Endothelial cell of umbilical vein (primary cell): ENCODE results near the gene RFK. TPM values are rescaled to one million over a fixed set of nuclear protein-coding genes. Genes with fewer than 3 reads are reported as not detected.

ENCODE experiments used
- BruUV-seq: library from RNA; stranded (reverse); fragments of 400-500 nt; replicated peaks from 2 replicates; lab custom pipeline; 2021; lab: Mats Ljungman, UMichigan
- CTCF ChIA-PET: fragments of 300-600, 350-600 bp; sonication (Branson Sonifier 250); formaldehyde crosslinking; loops from one replicate; lab custom pipeline; 2021; ENCODE audit warnings: antibody characterized with exemption, inconsistent platforms; lab: Charles Lee
- POLR2A ChIA-PET: fragments of 300-600, 350-600 bp; sonication (Branson Sonifier 250); formaldehyde crosslinking; loops from one replicate; lab custom pipeline; 2021; ENCODE audit warnings: antibody characterized with exemption, inconsistent platforms; lab: Charles Lee
- DNase-seq: peaks from one replicate; pipeline ENCODE4 v3.0.0-alpha.2; 2011; ENCODE audit warnings: low read depth, low spot score
- FAIRE-seq: peaks from 2 replicates; lab custom pipeline; 2011; peaks lifted over from hg19 to GRCh38; lab: Jason Lieb, UNC
- H2AFZ ChIP-seq: 2 replicates; pipeline ENCODE4 v1.6.0; 2012; ENCODE audit warnings: low read depth, low read length, control low read depth, inconsistent platforms
- H3K27ac ChIP-seq: 2 replicates; pipeline ENCODE4 v1.5.1; 2011; ENCODE audit warnings: low read depth, mild to moderate bottlenecking, control low read depth, low read length, moderate library complexity; ENCODE audit not compliant: insufficient read depth
- H3K27me3 ChIP-seq, 2 experiments: 2 replicates each; pipeline versions ENCODE4 v1.6.0 to v1.6.1; 2011; ENCODE audit warnings: low read length in 2 of 2, mixed read lengths in 1 of 2; ENCODE audit not compliant: control insufficient read depth in 2 of 2, insufficient read depth in 2 of 2
- H3K36me3 ChIP-seq, 2 experiments: 2 replicates in 1 of 2; 3 replicates in 1 of 2; pipeline ENCODE4 v1.5.1; 2011; ENCODE audit warnings: low read length in 2 of 2, mild to moderate bottlenecking in 1 of 2, moderate library complexity in 1 of 2; ENCODE audit not compliant: control insufficient read depth in 2 of 2, insufficient read depth in 2 of 2; ENCODE audit errors: extremely low read depth in 1 of 2
- H3K4me1 ChIP-seq: 3 replicates; pipeline ENCODE4 v1.5.1; 2011; ENCODE audit warnings: mild to moderate bottlenecking, low read length; ENCODE audit not compliant: control insufficient read depth, insufficient read depth; ENCODE audit errors: extremely low read depth
- H3K4me2 ChIP-seq: 2 replicates; pipeline ENCODE4 v1.6.1; 2011; ENCODE audit warnings: low read length, control low read depth, mixed read lengths; ENCODE audit not compliant: insufficient read depth
- H3K4me3 ChIP-seq, 3 experiments: fragments of 200-600 bp in 1 of 3; sonication (generic), shearing (Covaris generic) in 1 of 3; replicated peaks in 1 of 3; 2 replicates each; pipeline ENCODE4 v1.5.1; 2011 to 2016; ENCODE audit warnings: control low read depth in 3 of 3, low read length in 3 of 3, mild to moderate bottlenecking in 2 of 3, inconsistent platforms in 1 of 3, low read depth in 1 of 3, moderate library complexity in 1 of 3; ENCODE audit not compliant: insufficient read depth in 1 of 3
- H3K79me2 ChIP-seq: 2 replicates; pipeline ENCODE4 v1.6.0; 2012; ENCODE audit warnings: low read length, inconsistent platforms; ENCODE audit not compliant: control insufficient read depth, insufficient read depth
- H3K9ac ChIP-seq: replicated peaks from 2 replicates; pipeline ENCODE3; 2011; ENCODE audit warnings: low read length, control low read depth; ENCODE audit not compliant: insufficient read depth; ENCODE audit errors: extremely low read depth
- H3K9me1 ChIP-seq: replicated peaks from 3 replicates; pipeline ENCODE4 v1.6.0; 2011; ENCODE audit warnings: mild to moderate bottlenecking, low read length; ENCODE audit not compliant: control insufficient read depth, insufficient read depth; ENCODE audit errors: extremely low read depth
- H3K9me3 ChIP-seq: replicated peaks from 2 replicates; pipeline ENCODE4 v1.5.1; 2012; ENCODE audit warnings: low read length, inconsistent platforms; ENCODE audit not compliant: control insufficient read depth, insufficient read depth
- H4K20me1 ChIP-seq: replicated peaks from 2 replicates; pipeline ENCODE3; 2011; ENCODE audit warnings: mild to moderate bottlenecking, low read length; ENCODE audit not compliant: control insufficient read depth, insufficient read depth; ENCODE audit errors: extremely low read depth
- EZH2 ChIP-seq: IDR thresholded peaks from 2 replicates; pipeline ENCODE4 v1.6.1; 2012; ENCODE audit warnings: borderline replicate concordance, low read depth, mild to moderate bottlenecking, moderate library complexity, low read length, inconsistent platforms; ENCODE audit not compliant: severe bottlenecking
- FOS ChIP-seq: IDR thresholded peaks from 2 replicates; pipeline ENCODE4 v1.6.1; 2011; ENCODE audit warnings: mild to moderate bottlenecking, low read length, moderate library complexity, borderline replicate concordance; ENCODE audit not compliant: insufficient read depth
- GATA2 ChIP-seq: IDR thresholded peaks from 2 replicates; pipeline ENCODE4 v1.7.0; 2011; ENCODE audit warnings: low read depth, mild to moderate bottlenecking, moderate library complexity, mixed read lengths, low read length; ENCODE audit not compliant: insufficient read length, insufficient read depth
- JUN ChIP-seq: IDR thresholded peaks from 2 replicates; pipeline ENCODE4 v1.6.1; 2011; ENCODE audit warnings: borderline replicate concordance, low read depth; ENCODE audit not compliant: insufficient read length, insufficient read depth
- MAX ChIP-seq: IDR thresholded peaks from 2 replicates; pipeline ENCODE4 v1.6.1; 2011; ENCODE audit not compliant: insufficient read depth, insufficient read length
- MYC ChIP-seq: IDR thresholded peaks from one replicate; pipeline ENCODE4 v1.6.1; 2011; ENCODE audit warnings: mild to moderate bottlenecking, low read depth, low read length
- POLR2A ChIP-seq: IDR thresholded peaks from 2 replicates; pipeline ENCODE4 v1.6.1; 2012; ENCODE audit warnings: low read depth, mild to moderate bottlenecking, control low read depth, low read length
- POLR2AphosphoS5 ChIP-seq: IDR thresholded peaks from 2 replicates; pipeline ENCODE4 v1.6.1; 2012; ENCODE audit warnings: low read depth, mild to moderate bottlenecking, control low read depth, low read length, moderate library complexity; ENCODE audit not compliant: insufficient read depth
- dilution Hi-C: fragments of 300-500 bp; cut with MboI; formaldehyde crosslinking; loops from one replicate; pipeline ENCODE4 v1.15.0; 2019; ENCODE audit warnings: low sequenced_read_pairs; ENCODE audit not compliant: extremely low pct_ligation_motif_present
- intact Hi-C: fragments of 100-400 bp; cut with micrococcal nuclease; formaldehyde crosslinking; loops from one replicate; pipeline ENCODE4 v1.10.0; 2022
- polyA plus RNA-seq, 4 experiments: library from polyadenylated mRNA; depleted of rRNA in 3 of 4; stranded (reverse) in 3 of 4; unstranded in 1 of 4; fragments of >200 nt; gene quantifications; 2 replicates each; pipeline versions ENCODE4 v1.2.1 to v1.2.3, GENCODE V29; 2011 to 2012; ENCODE audit warnings: missing spikeins in 1 of 4
- total RNA-seq: library from RNA; stranded (reverse); gene quantifications from 2 replicates; pipeline ENCODE4 v1.2.3, GENCODE V29; 2021
- TF ChIP-seq, protein P1 (sequence below), 2 donors: IDR thresholded peaks; 1 replicate in 1 of 2; 2 replicates in 1 of 2; pipeline ENCODE4 v1.5.1; 2011; ENCODE audit warnings: low read length in 2 of 2, mild to moderate bottlenecking in 2 of 2, moderate library complexity in 2 of 2, control low read depth in 1 of 2, inconsistent platforms in 1 of 2, low read depth in 1 of 2; ENCODE audit not compliant: insufficient read depth in 1 of 2; ENCODE audit errors: extremely low read depth in 1 of 2

Gene RFK
- total and polyA plus RNA-seq, 2 donors (not counting 3 experiments of a cell fraction or from before 2014, with no cell fraction given) = 18.1 to 32.9 TPM

DNA sequence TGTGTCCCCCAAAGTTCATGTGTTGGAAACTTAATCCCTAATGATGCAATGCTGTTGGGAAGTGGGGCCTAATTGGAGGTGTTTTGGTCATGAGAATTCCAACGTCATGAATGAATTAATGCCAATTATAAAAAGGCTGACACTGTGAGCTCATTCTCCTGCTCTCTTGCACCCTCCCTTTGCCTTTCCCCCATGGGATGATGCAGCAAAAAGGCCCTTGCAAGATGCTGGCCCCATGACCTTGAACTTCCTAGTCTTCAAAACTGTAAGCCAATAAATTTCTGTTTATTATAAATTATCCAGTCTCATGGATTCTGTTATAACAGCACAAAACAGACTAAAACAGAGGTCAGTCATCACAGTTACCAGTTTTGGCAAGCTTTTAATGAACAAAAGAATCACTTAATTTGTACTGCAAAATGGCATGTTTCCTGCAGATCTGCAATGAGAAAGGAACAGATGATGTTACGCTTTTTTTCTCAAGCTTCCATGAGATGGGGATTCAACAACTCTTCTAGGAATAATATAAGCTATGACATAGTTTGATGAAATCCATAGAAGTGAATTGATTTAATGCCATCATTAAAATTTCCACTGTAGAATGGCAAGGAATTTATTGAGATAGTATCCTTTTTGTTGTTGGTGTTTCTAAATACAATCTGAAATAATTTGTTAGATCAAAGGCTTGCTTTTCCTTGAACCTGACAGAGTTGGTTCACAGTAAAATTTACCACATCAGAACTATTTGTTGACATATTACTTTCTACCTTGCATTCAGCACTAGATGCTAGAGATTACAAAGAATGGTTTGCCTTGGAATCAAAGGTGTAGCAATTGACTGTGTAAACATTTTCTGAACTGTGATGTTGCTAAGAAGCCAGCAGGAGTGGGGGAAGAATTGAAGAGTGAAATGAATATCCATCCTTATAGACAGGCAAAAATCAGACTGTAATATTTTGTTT lies 29.3 kb upstream of the RFK start:
- Histone ChIP-seq H3K27me3 (no peaks in the 10 kb centered on the region), H3K79me2 (no peaks in the 10 kb centered on the region), H3K9me3 (no peaks in the 10 kb centered on the region), H3K27ac (no peak overlapping the region), H4K20me1 (no peaks in the 10 kb centered on the region), H3K4me2 (no peak overlapping the region), H2AFZ (no peak overlapping the region), H3K9me1 (no peaks in the 10 kb centered on the region), H3K4me1 (no peaks in the 10 kb centered on the region), H3K4me3 (no peak overlapping the region), H3K9ac (no peak overlapping the region), H3K36me3 (no peaks in the 10 kb centered on the region)
- no TSS peak for BruUV-seq
- dilution Hi-C loops = no loop called here
- TF ChIP-seq GATA2 (no peak), POLR2AphosphoS5 (no peak), POLR2A (no peak), FOS (no peak), JUN (no peak), EZH2 (no peak), MAX (no peak), MYC (no peak)
- TF ChIP-seq, protein P1, sequence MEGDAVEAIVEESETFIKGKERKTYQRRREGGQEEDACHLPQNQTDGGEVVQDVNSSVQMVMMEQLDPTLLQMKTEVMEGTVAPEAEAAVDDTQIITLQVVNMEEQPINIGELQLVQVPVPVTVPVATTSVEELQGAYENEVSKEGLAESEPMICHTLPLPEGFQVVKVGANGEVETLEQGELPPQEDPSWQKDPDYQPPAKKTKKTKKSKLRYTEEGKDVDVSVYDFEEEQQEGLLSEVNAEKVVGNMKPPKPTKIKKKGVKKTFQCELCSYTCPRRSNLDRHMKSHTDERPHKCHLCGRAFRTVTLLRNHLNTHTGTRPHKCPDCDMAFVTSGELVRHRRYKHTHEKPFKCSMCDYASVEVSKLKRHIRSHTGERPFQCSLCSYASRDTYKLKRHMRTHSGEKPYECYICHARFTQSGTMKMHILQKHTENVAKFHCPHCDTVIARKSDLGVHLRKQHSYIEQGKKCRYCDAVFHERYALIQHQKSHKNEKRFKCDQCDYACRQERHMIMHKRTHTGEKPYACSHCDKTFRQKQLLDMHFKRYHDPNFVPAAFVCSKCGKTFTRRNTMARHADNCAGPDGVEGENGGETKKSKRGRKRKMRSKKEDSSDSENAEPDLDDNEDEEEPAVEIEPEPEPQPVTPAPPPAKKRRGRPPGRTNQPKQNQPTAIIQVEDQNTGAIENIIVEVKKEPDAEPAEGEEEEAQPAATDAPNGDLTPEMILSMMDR (IDR thresholded peaks at IDR 0.05; ENCODE audit: extremely low read depth in 1 of 2, insufficient read depth in 1 of 2, low read depth in 1 of 2, low read length in 2 of 2) = no peak
- no peak for FAIRE-seq
- intact Hi-C loops = no loop called here
- POLR2A ChIA-PET = no interaction called here
- CTCF ChIA-PET = no interaction called here
- DNase-seq = no peak
